OCI-LY7 (cell line): Measurements from ENCODE around the gene SPNS2. TPM values are rescaled to one million over a fixed set of nuclear protein-coding genes. Genes with fewer than 3 reads are reported as not detected.

Source experiments
- BruUV-seq: library from RNA; stranded (reverse); fragments of 400-500 nt; replicated peaks from 2 replicates; lab custom pipeline; 2021; lab: Mats Ljungman, UMichigan
- CTCF ChIA-PET: fragments of 300-600 bp; sonication (Branson Sonifier 250); formaldehyde crosslinking; loops from one replicate; lab custom pipeline; 2022; ENCODE audit warnings: antibody characterized with exemption; ENCODE audit not compliant: unreplicated experiment; lab: Charles Lee
- POLR2A ChIA-PET: fragments of 300-600 bp; sonication (Branson Sonifier 250); formaldehyde crosslinking; loops from one replicate; lab custom pipeline; 2022; ENCODE audit warnings: antibody characterized with exemption; lab: Charles Lee
- DNase-seq: peaks from one replicate; pipeline ENCODE4 v3.0.0-alpha.2; 2015; ENCODE audit warnings: low spot score
- H2AFZ ChIP-seq: fragments of 200-600 bp; sonication (generic), shearing (Covaris generic); 2 replicates; pipeline ENCODE4 v1.6.1; 2014; ENCODE audit warnings: mild to moderate bottlenecking, antibody characterized with exemption, low read length, moderate library complexity
- H3K27ac ChIP-seq: fragments of 200-600 bp; sonication (generic); 2 replicates; pipeline ENCODE4 v1.5.1; 2014; ENCODE audit warnings: mixed run types, low read depth, mild to moderate bottlenecking, moderate library complexity, low read length, inconsistent platforms; ENCODE audit not compliant: poor library complexity, severe bottlenecking
- H3K36me3 ChIP-seq: fragments of 200-600 bp; sonication (generic); 2 replicates; pipeline ENCODE4 v1.6.1; 2014; ENCODE audit warnings: mild to moderate bottlenecking, antibody characterized with exemption, low read length, moderate library complexity, mixed read lengths; ENCODE audit not compliant: insufficient read depth
- H3K4me1 ChIP-seq: fragments of 200-600 bp; sonication (generic); 2 replicates; pipeline ENCODE4 v1.5.1; 2014; ENCODE audit warnings: mild to moderate bottlenecking, low read length; ENCODE audit not compliant: insufficient read depth, poor library complexity, severe bottlenecking
- H3K4me2 ChIP-seq: fragments of 200-600 bp; sonication (generic); 2 replicates; pipeline ENCODE4 v1.6.1; 2014; ENCODE audit warnings: mild to moderate bottlenecking, low read length
- H3K4me3 ChIP-seq: fragments of 200-600 bp; sonication (generic); 2 replicates; pipeline ENCODE4 v1.5.1; 2014; ENCODE audit warnings: mild to moderate bottlenecking, low read depth, low read length; ENCODE audit not compliant: poor library complexity, severe bottlenecking
- H3K79me2 ChIP-seq: fragments of 200-600 bp; sonication (generic); 2 replicates; pipeline ENCODE4 v1.6.1; 2016; ENCODE audit warnings: low read depth, mild to moderate bottlenecking, low read length, moderate library complexity, mixed read lengths; ENCODE audit not compliant: insufficient read depth
- H3K9me2 ChIP-seq: fragments of 200-600 bp; sonication (generic); 2 replicates; pipeline ENCODE4 v1.6.1; 2016; ENCODE audit warnings: mild to moderate bottlenecking, low read length, mixed read lengths; ENCODE audit not compliant: insufficient read depth
- H3K9me3 ChIP-seq: fragments of 200-600 bp; sonication (generic); 2 replicates; pipeline ENCODE4 v1.6.1; 2014; ENCODE audit warnings: mild to moderate bottlenecking, mixed run types, low read length, mixed read lengths
- H4K20me1 ChIP-seq: fragments of 200-600 bp; sonication (generic); 2 replicates; pipeline ENCODE4 v1.6.1; 2014; ENCODE audit warnings: mild to moderate bottlenecking, antibody characterized with exemption, low read length, moderate library complexity, mixed read lengths; ENCODE audit not compliant: insufficient read depth
- CTCF ChIP-seq: fragments of 200-600 bp; sonication (generic); conservative IDR thresholded peaks from 2 replicates; pipeline ENCODE4 v1.5.1; 2014; ENCODE audit warnings: mild to moderate bottlenecking, antibody characterized with exemption, low read length, moderate library complexity, mixed read lengths
- EZH2phosphoT487 ChIP-seq: fragments of 200-600 bp; sonication (generic); IDR thresholded peaks from 2 replicates; pipeline ENCODE4 v1.6.1; 2018; ENCODE audit warnings: low read depth, borderline replicate concordance, mild to moderate bottlenecking, mixed run types, antibody characterized with exemption, low read length, moderate library complexity, mixed read lengths
- intact Hi-C: fragments of 100-400 bp; cut with micrococcal nuclease; formaldehyde crosslinking; loops from one replicate; pipeline ENCODE4 v1.10.0; 2022; ENCODE audit not compliant: unreplicated experiment
- total RNA-seq, 2 experiments: library from RNA; depleted of rRNA in 1 of 2; stranded (reverse); fragments of >200 nt in 1 of 2; shearing (Covaris generic) in 1 of 2; gene quantifications; 2 replicates each; pipeline ENCODE4 v1.2.3, GENCODE V29; 2014 to 2022

The SPNS2 gene
- total RNA-seq, 2 experiments from 2014 or later, result 1.6 to 5.4 TPM

GRCh38 chr17:4476511-4477070, 22.1 kb upstream of the SPNS2 start:
- no TSS peak for BruUV-seq
- POLR2A ChIA-PET, result interaction anchor here (0.6 kb wide), 1 partner anchor 169 kb away, joined by 5 read pairs; no protein-coding TSS in a partner anchor
- intact Hi-C loops, result no loop called here

GRCh38 chr17:4477255-4477791, 21.4 kb upstream of the SPNS2 start:
- intact Hi-C loops, result no loop called here
- no peak overlapping the region for H3K4me2 ChIP-seq
- H3K36me3 ChIP-seq, result no peaks in the 10 kb centered on the region
- H3K79me2 ChIP-seq, result no peaks in the 10 kb centered on the region
- TF ChIP-seq CTCF (no peak), EZH2phosphoT487 (no peak)
- no peak overlapping the region for H3K27ac ChIP-seq
- no peaks in the 10 kb centered on the region for H3K9me3 ChIP-seq
- no peaks in the 10 kb centered on the region for H4K20me1 ChIP-seq
- CTCF ChIA-PET, result no interaction called here
- BruUV-seq, result no TSS peak
- DNase-seq, result no peak
- no peak overlapping the region for H2AFZ ChIP-seq
- H3K4me1 ChIP-seq, result peaks cover 15% of the 10 kb centered on the region
- POLR2A ChIA-PET, result interaction anchor here (0.5 kb wide), 1 partner anchor 9 kb away, joined by 10 read pairs; no protein-coding TSS in a partner anchor
- H3K9me2 ChIP-seq, result no peaks in the 10 kb centered on the region
- H3K4me3 ChIP-seq, result no peak overlapping the region

More at GRCh38 chr17:4476511-4477070, 22.1 kb upstream of the SPNS2 start:
- Histone ChIP-seq H4K20me1 (no peaks in the 10 kb centered on the region), H3K9me2 (no peaks in the 10 kb centered on the region), H3K4me2 (no peak overlapping the region), H3K27ac (no peak overlapping the region), H3K4me3 (no peak overlapping the region), H3K36me3 (no peaks in the 10 kb centered on the region), H3K79me2 (no peaks in the 10 kb centered on the region), H3K9me3 (no peaks in the 10 kb centered on the region), H3K4me1 (peaks cover 13% of the 10 kb centered on the region), H2AFZ (no peak overlapping the region)
- no peak for TF ChIP-seq EZH2phosphoT487
- no peak for TF ChIP-seq CTCF
- DNase-seq, result no peak
- CTCF ChIA-PET, result no interaction called here

GRCh38 chr17:4478318-4478830, 20.3 kb upstream of the SPNS2 start:
- H3K9me3 ChIP-seq, result no peaks in the 10 kb centered on the region
- H3K4me3 ChIP-seq, result no peak overlapping the region
- H3K4me2 ChIP-seq, result no peak overlapping the region
- no TSS peak for BruUV-seq
- TF ChIP-seq CTCF (no peak), EZH2phosphoT487 (no peak)
- DNase-seq, result no peak
- ChIA-PET POLR2A (no interaction called here), CTCF (no interaction called here)
- H2AFZ ChIP-seq, result no peak overlapping the region
- H3K4me1 ChIP-seq, result peaks cover 15% of the 10 kb centered on the region
- no peaks in the 10 kb centered on the region for H3K79me2 ChIP-seq
- H3K27ac ChIP-seq, result no peak overlapping the region
- intact Hi-C loops, result no loop called here
- H3K36me3 ChIP-seq, result no peaks in the 10 kb centered on the region
- no peaks in the 10 kb centered on the region for H3K9me2 ChIP-seq
- H4K20me1 ChIP-seq, result no peaks in the 10 kb centered on the region
